GM21367 (cell line): ENCODE results near the gene CPNE1.
"Not testable (repeated sequence)": the region's sequence is repeated elsewhere in the genome, so short reads cannot be mapped to it uniquely, and the experiment has no call there.

Source experiments
- ATAC-seq: cut with Tn5 transposase; IDR thresholded peaks from one replicate; pipeline ENCODE4 v1.9.1; 2021; ENCODE audit not compliant: unreplicated experiment

CPNE1 gene

DNA sequence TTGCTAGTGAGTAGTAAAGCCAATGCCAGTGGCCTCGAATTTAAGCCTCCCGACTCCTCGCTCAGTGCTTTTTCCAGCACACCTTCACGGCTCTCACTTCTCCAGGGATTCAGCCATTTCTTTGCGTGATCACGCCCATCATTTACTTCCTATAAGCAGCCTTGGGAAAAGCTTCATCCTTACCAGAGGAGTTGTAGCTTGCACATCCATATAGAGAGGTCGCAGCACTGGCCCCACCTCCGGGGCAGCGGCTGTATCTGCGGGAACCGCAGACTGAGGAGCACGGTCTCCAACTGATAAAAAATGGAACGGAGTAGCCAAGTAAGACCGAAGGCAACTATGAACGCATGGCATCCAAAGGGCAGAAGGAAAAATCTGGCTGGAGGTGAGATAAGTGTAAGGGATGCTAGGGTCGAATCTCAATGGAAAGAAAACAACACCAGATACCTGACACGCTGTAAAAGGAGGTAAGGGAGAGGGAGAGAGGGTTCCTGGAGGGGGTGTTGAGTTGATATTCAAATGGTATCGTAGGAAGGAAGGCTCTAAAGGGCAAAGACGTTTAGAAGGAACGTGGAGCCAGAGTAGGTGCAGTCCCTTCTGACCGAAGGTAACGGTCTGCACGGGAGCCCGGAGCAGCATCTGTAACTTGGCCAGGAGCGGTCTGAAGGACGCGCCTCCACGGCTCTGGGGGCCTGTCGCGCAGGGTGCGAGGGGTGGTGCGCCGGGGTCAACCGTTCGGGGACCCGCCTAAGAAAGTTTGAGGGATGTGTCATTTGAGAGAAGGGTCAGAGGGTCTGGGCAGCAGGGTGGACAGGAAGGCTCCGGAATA is 33.8 kb upstream of the CPNE1 start:
- no peak for ATAC-seq

- ATAC-seq, result no peak
These were observed 33.1 kb upstream of the CPNE1 start for GRCh38 chr20:35697696-35698297.

DNA sequence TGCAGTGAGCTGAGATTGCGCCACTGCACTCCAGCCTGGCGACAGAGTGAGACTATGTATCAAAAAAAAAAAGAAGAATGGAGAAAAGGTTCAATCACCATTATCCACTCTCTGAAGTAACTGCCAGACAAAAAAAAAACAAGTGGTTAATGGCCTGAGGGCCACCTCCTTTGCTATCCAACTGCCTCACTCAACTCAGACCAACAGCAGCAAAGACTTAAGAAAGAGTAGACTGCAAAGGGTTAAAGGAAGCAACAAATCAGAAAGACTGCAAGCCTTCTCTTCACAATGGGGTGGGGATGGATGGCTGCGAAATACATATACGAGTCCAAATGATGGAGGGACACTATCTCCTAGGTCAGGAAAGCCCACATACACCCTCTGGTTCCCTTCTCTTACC is 31.3 kb upstream of the CPNE1 start:
- no peak for ATAC-seq

DNA sequence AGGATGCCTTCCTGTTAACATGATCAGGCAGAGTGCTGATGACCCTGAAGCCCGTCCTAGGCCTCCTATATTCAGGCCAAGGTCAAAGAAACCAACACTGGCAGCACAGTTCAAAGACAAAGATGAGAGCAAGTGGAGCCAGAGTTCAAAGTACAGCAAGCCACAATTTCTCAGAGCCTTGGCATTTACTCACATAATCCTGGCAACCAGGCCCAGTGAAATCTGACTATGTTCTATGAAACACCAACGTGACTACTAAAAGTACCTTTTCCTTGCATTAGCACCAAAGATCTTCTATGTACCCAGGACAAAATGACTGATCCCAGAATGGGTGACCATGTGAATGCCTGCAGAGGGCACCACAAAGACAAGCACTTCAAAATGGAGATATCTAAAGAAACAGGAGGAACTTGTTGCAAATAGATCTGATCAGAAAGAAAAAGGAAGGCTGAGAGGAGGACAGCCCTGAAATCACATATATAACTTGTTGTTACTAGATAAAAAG is 30.6 kb upstream of the CPNE1 start:
- ATAC-seq, result no peak

DNA sequence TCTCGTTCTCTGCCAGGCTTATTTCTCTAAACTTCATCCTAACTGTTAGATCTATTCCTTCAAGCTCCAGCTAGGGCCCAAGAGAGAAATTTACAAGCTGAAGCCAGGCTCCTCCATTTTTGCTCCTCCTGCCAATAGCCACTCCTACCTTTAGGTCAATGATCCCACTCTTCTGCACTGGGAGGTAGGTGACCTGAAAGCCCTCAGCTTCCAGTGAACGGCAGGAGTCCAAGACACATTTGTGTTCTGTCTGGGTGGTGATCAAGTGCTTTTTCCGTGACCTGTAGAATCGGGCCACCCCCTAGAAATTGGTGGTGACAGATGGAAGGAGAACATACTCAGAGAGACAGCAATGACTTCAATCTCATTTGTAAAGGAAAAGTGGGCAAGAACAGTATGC is 25.6 kb upstream of the CPNE1 start:
- ATAC-seq, result no peak

DNA sequence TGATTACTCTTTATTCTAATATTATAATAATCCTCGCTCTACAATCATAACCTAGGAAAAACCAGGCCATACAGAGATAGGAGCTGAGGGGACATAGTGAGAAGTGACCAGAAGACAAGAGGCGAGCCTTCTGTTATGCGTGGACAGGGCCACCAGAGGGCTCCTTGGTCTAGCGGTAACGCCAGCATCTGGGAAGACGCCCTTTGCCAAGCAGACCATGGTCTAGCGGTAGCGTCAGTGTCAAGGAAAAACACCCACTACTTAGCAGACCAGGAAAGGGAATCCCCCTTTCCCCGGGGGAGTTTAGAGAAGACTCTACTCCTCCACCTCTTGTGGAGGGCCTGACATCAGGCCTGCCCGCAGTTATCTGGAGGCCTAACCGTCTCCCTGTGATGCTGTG is 22.2 kb upstream of the CPNE1 start:
- ATAC-seq, result not testable (repeated sequence)

DNA sequence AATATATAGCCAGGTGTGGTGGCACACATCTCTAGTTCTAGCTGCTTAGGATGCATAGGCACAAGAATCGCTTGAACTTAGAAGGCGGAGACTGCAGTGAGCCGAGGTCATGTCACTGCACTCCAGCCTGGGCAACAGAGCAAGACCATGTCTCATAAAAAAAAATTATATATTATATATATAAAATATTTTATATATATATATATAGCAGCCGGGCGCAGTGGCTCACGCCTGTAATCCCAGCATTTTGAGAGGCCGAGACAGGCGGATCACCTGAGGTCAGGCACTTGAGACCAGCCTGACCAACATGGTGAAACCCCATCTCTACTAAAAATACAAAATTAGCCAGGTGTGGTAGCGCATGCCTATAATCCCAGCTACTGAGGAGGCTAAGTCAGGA is 20.7 kb upstream of the CPNE1 start:
- ATAC-seq, result not testable (repeated sequence)

DNA sequence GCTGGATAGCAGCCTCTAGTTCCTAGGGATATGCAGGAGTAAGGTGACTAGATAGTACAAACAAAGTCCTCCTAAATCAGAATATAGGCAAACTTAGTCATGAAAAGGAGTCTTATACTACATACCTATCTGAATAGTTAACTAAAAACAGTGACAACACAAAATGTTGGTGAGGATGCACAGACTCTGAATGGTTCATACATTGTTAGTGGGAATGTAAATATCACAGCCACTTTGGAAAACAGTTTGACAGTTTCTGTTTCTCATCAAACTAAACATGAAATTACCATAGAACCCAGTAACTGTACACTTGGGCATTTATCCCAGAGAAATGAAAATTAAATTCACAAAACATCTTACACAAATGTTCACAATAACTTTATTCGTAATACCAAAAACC is 17.3 kb upstream of the CPNE1 start:
- ATAC-seq, result no peak

DNA sequence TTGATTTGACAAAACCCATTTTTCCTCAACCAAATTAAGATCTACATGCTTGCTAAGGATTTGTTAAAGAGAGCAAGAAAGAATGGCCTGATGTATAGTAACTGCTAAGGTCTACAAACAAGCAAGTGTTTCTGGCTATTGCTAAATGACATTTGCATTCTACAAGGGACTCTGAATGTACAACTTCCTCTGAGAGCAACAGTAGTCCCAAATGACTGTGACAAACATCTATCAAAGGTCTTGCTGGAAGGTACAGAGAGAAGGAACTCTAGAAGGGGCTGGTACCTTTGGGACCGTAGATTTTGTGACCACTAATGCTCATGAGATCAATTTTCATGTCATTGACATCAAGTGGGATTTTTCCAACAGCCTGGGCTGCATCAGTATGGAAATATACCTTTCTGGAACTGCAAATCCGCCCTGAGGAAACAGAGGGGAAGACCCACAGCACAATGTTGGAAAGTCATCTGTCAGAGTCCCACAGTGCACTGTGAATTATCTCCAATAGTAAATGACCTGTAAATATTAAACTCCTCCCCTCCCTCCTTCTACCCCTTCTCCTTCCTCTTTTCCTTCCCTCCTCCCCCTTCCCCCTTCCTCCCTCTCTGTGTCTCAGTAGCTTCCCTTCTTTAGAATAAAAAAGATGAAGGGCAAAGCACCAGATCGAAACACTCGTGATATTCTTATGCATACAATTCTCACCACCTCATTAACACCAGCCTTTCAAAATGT is 15.9 kb upstream of the CPNE1 start:
- ATAC-seq, result no peak

- no peak for ATAC-seq
These were observed 10.2 kb upstream of the CPNE1 start for GRCh38 chr20:35674921-35675320.

DNA sequence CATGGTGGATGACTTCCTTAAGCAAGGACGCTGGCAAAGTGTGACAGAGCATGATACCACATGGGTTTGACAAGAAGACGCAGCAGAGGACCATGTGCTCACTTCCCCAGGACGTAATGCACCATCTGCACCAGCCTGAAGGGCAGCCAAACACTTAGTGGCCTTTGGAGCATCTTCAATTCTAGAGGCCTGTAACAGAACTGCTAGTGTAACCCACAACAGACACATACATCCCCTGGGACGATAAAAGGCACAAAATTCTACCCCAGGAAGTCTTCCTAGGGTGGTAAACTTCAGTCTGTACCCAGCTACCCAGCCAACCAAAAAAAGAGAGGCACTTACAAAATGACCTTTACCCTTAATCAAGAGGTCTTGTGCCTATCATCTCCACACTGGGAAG is 9.2 kb upstream of the CPNE1 start:
- ATAC-seq, result no peak

DNA sequence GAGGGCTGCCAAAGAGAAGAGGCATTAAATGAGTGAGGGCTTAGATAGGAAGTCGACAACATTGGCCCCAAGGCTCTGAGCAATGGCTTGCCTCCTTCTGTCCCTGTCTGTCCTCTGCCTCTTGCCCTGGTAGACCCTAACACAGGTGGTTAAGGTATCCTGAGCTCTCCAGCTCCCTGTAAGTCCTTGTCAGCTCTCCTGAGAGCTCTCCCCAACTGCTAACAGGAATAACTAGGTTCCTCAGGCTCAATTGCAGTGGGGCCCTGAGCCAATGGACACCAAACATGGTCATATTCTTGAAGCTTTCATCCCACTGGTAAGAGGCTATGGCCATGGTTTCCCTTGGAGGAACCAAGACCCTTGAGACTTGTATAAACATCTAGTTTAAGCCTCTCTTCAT is 5.0 kb upstream of the CPNE1 start:
- ATAC-seq, result no peak

GRCh38 chr20:35669221-35669620 is 4.5 kb upstream of the CPNE1 start:
- no peak for ATAC-seq

GRCh38 chr20:35665949-35666288 is 1.2 kb upstream of the CPNE1 start:
- ATAC-seq, result no peak

GRCh38 chr20:35663516-35664465 is 909 bp downstream of the CPNE1 start:
- peak; percentile 14 for ATAC-seq

GRCh38 chr20:35662551-35662950 is 2.1 kb downstream of the CPNE1 start:
- ATAC-seq, result no peak

DNA sequence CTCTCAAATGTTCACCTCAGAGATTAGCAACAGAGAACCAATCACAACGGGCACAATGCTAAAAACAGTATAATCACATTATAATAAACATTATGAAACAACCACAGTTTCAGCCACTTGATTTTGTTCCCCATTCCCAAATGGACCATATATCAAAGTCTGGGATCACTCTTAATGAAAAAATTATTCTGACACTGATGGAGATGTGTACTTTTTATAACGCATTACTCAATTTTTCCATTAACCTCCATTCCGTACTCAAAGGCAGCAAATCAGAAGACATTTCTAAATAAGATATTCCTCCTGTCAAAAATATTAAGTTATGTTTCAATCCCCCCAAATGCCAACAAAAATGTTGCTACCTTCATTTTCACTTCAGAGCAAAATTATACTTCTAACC is 2.8 kb downstream of the CPNE1 start:
- ATAC-seq, result no peak

GRCh38 chr20:35661053-35661452 is 3.6 kb downstream of the CPNE1 start:
- ATAC-seq, result no peak

GRCh38 chr20:35660122-35660937 is 4.4 kb downstream of the CPNE1 start:
- no peak for ATAC-seq

GRCh38 chr20:35657271-35657670 is 7.4 kb downstream of the CPNE1 start:
- no peak for ATAC-seq
